RWPE2 (cell line): ENCODE data around the gene LDB2.

Experiments used
- ATAC-seq: fragments of 200-7000 bp; cut with Tn5 transposase; 3 replicates; pipeline ENCODE4 v1.9.1; 2021; ENCODE audit warnings: low read depth
- DNase-seq: peaks from one replicate; pipeline ENCODE4 v3.0.0-alpha.2; 2020; ENCODE audit warnings: low spot score
- H3K27ac ChIP-seq: fragments of 450-650 bp; 2 replicates; pipeline ENCODE4 v1.5.1; 2017; ENCODE audit warnings: mild to moderate bottlenecking; ENCODE audit not compliant: poor library complexity, severe bottlenecking
- H3K27me3 ChIP-seq: fragments of 250-450 bp; sonication (Bioruptor Pico); 2 replicates; pipeline ENCODE4 v1.5.1; 2021; ENCODE audit warnings: mild to moderate bottlenecking, moderate library complexity; ENCODE audit not compliant: insufficient read depth, poor library complexity, severe bottlenecking
- H3K36me3 ChIP-seq: fragments of 250-450 bp; sonication (Bioruptor Pico); 2 replicates; pipeline ENCODE4 v1.5.1; 2020; ENCODE audit warnings: low read depth, mild to moderate bottlenecking, moderate library complexity
- H3K4me1 ChIP-seq: fragments of 250-450 bp; sonication (Bioruptor Pico); 2 replicates; pipeline ENCODE4 v1.5.1; 2021; ENCODE audit warnings: mild to moderate bottlenecking, moderate library complexity; ENCODE audit not compliant: insufficient read depth, poor library complexity, severe bottlenecking
- H3K4me3 ChIP-seq: fragments of 250-450 bp; sonication (Bioruptor Pico); 2 replicates; pipeline ENCODE4 v1.5.1; 2021; ENCODE audit warnings: mild to moderate bottlenecking, moderate library complexity; ENCODE audit not compliant: severe bottlenecking
- H3K9me3 ChIP-seq: fragments of 250-450 bp; sonication (Bioruptor Pico); 2 replicates; pipeline ENCODE4 v1.5.1; 2021; ENCODE audit warnings: mild to moderate bottlenecking, moderate library complexity; ENCODE audit not compliant: severe bottlenecking
- CTCF ChIP-seq: fragments of 450-650 bp; IDR thresholded peaks from one replicate; pipeline ENCODE4 v1.5.1; 2017; ENCODE audit warnings: mild to moderate bottlenecking, moderate library complexity; ENCODE audit not compliant: poor library complexity, severe bottlenecking

Gene LDB2

GRCh38 chr4:16704489-16704888 is 194.0 kb downstream of the LDB2 start:
- no peak for ATAC-seq
- H3K4me1 ChIP-seq, result no peaks in the 10 kb centered on the region
- H3K36me3 ChIP-seq, result no peaks in the 10 kb centered on the region
- H3K9me3 ChIP-seq, result no peaks in the 10 kb centered on the region
- H3K27me3 ChIP-seq, result no peaks in the 10 kb centered on the region
- no peak overlapping the region for H3K27ac ChIP-seq
- TF ChIP-seq CTCF, result no peak
- H3K4me3 ChIP-seq, result no peak overlapping the region
- DNase-seq, result no peak

DNA sequence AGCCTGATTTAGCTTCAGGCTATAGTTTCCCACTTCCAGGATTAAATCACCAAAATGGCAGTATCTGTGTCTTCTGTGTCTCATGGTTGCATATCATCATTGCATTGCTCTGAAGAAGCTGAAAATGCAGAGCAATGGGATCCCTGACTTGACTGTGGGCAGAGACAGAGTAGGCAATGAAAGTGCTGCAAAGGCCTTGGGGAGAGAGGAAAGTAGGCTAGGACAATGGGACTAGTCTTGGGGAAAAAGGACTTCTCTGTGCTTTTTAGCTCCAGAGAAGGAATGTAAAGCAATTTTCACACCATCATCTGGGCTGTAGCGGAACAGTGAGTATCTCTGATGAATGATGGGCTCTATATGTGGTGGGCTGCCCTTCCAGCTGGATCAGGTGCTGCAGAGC is 202.5 kb downstream of the LDB2 start:
- DNase-seq (no peak), ATAC-seq (no peak)
- Histone ChIP-seq H3K27ac (no peak overlapping the region), H3K27me3 (peaks cover 3% of the 10 kb centered on the region), H3K9me3 (no peaks in the 10 kb centered on the region), H3K36me3 (no peaks in the 10 kb centered on the region), H3K4me1 (no peaks in the 10 kb centered on the region), H3K4me3 (no peak overlapping the region)
- no peak for TF ChIP-seq CTCF

DNA sequence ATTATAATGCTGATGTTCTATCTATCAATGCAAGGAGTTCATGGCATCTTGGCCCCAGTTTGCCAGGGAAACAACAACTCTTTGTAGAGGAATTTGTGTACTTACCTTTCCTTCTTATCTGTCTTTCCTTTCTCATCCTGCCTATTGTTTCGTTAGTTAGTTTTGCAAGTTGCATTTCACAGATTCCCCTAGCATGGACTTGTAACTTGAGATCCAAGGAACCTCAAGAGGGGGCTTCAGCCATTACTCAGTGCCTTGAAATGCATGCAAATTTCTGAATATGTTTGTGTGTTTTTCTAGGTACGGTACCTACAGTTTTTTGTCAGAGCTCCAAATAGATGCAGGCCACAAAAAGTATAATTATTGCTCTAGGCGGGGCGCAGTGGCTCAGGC is 203.6 kb downstream of the LDB2 start:
- DNase-seq (no peak), ATAC-seq (no peak)
- H3K27me3 ChIP-seq, result peaks cover 3% of the 10 kb centered on the region
- no peaks in the 10 kb centered on the region for H3K9me3 ChIP-seq
- no peak for TF ChIP-seq CTCF
- H3K36me3 ChIP-seq, result no peaks in the 10 kb centered on the region
- H3K4me1 ChIP-seq, result no peaks in the 10 kb centered on the region
- H3K27ac ChIP-seq, result no peak overlapping the region
- H3K4me3 ChIP-seq, result no peak overlapping the region

DNA sequence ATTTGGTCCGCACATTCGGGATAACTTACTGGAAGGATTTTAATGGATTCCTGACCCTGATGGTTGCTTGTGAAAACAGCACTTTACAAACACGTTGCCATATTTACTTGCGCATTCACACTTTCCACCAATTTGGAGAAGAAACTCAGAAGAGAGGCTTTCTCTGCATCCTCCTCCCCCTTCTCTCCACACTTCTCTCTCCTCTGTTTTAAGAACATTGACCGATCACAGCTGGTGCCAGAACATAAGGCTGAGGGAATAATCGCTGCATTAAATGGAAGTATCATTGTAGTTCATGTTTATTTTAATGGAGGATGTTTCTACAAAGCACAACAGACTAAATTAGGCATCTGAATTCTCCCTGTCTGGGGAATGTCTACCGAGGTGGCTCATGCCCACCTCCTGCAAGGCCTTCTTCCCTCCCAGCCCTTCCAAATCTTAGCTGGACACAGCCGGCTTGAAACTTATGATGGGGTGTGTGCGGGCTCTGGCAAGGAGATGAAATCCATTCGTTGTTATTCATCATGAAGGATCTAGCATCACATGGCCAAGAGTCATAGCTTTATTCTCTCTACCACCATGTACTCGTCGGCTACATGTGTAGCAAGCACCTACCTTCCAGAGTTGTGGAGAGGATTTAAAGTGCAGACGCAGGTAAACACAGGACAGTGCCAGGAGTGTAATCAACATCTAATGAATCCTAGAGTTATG is 204.1 kb downstream of the LDB2 start:
- no peak overlapping the region for H3K4me3 ChIP-seq
- ATAC-seq, result no peak
- no peak overlapping the region for H3K27ac ChIP-seq
- no peaks in the 10 kb centered on the region for H3K9me3 ChIP-seq
- H3K27me3 ChIP-seq, result peaks cover 3% of the 10 kb centered on the region
- no peak for DNase-seq
- no peak for TF ChIP-seq CTCF
- no peaks in the 10 kb centered on the region for H3K4me1 ChIP-seq
- no peaks in the 10 kb centered on the region for H3K36me3 ChIP-seq

- no peaks in the 10 kb centered on the region for H3K36me3 ChIP-seq
- no peaks in the 10 kb centered on the region for H3K9me3 ChIP-seq
- no peaks in the 10 kb centered on the region for H3K4me1 ChIP-seq
- ATAC-seq, result no peak
- TF ChIP-seq CTCF, result no peak
- peaks cover 3% of the 10 kb centered on the region for H3K27me3 ChIP-seq
- H3K27ac ChIP-seq, result no peak overlapping the region
- H3K4me3 ChIP-seq, result no peak overlapping the region
- DNase-seq, result no peak
These were observed 204.8 kb downstream of the LDB2 start for GRCh38 chr4:16693641-16694040.
